Posterior cingulate gyrus (tissue), 11 donors: ENCODE results near the gene MTHFSD.

Experiments
- DNase-seq, 10 donors: peaks; one replicate each; pipeline versions ENCODE4 v3.0.0 to v3.0.0-alpha.2; 2020 to 2021; ENCODE audit warnings: mixed read lengths in 3 of 10
- intact Hi-C: fragments of 100-400 bp; cut with DNase I; formaldehyde crosslinking; loops from one replicate; pipeline ENCODE4 v1.15.1; 2023

MTHFSD gene

DNA sequence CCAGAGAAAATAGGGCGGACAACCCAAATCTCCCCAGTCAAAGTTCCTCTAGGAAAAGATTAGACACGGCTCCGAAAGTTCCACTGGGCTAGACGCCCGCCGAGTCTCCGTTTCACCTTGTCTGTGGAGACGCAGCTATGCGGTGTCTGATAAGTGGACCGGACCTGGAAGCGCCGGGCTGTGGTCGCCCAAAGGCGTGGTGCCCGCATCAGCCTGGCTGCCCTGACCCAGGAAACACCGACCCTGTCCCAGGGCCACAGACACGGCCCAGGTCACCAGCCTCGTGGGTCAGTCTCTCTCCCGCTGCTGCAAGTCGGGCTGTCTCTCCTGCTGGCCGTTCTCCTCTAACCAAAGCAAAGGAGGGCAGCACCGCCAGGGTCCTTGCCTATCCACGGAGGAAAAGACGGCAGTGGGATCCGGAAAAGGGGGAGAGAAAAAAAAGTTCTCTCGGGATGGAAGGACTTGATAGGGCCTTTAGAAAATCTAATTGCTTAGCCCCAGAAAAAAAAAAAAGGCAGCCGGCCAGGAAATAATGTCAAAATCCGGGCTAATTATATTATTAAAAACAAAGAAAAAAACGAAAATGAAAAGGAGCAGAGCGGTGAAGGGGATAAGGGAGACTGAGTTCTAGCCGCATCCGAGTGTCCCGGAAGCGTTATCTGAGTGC, 58.6 kb downstream of the MTHFSD start:
- intact Hi-C loops: no loop called here
- DNase-seq: peak in 2 of 10 donors; percentile 52 to 69

DNA sequence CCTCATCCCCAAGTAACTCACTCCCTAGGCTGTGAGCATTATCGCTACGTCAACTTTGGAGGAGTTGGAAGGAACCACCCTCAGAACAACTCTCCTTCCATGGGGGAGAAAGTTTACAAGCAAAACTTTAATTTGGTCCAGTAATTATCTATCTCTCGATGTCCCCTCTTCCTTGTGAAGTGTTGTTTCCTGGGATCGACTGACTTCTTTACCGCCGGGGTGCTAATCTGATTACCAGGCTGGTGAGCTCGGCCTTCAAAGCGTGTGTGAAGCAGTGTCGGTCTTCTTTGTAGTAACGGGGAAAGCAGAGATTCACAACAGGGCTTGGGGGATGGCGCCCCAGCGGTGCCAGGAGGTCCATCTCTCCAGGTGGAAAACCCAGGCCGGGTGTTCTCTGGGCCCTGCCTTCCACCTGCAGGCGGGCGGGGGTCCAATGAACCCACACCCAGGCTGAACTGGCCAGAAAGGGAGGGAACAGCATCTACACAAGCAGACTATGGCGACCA, 59.2 kb downstream of the MTHFSD start:
- intact Hi-C loops: no loop called here
- peak in 1 of 10 donors; percentile 72 for DNase-seq

DNA sequence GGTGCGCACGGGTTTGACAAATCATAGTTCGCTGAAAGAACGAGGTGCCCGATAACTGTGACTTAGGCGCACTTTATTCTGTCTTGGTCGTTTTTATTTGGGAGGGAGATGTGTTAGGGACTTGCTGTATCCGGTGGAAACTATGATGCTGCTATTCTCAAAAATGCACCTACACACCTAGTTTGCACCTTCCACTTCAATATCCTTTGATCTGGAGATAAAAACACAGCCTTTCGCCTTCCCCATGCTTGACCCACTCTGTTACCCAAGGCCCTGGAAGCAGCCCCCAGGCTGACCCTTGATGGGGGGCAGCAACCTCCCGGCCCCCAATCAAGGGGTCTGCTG, 59.7 kb downstream of the MTHFSD start:
- intact Hi-C loops: no loop called here
- peak in 2 of 10 donors; percentile 22 to 33 for DNase-seq

DNA sequence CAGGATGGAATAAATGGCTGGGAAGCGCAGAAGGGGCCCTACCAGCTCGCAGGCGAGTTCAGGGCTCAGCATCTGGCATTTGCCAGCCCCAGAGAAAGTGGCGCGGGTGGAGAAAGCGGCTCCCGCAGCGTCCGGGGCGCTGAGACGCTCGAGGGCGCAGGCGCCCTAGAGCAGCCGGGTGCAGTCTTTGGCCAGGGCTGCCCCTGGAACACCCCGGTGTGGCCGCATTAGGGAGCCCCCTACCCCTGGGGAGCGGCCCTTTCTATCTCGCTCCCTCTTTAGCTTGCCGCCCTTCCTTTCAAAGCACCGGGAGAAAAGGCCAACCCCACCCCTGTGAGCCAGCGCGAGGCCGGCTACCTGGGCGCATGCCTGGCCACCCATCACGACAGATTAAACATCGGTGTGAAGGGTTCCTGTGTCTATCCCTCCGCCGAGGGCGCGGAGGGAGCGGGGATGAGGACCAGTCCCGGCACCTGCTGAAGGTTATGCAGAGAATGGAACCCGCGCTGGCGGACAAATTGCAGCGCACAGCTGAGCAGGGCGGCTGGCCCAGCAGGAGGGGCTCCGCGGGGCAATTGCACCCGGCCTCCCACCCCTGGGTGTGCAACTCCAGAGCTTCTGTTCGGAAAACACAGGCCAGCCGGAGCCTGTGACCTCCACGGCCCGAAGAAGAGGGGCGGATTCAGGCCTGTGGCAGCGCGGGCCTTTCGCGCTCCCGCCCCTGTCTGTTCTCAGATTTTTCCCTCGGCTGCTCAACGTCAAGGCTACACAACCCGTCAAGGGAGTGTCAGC, 60.3 kb downstream of the MTHFSD start:
- intact Hi-C loops: no loop called here
- DNase-seq: peak in 2 of 10 donors; percentile 59 to 74

DNA sequence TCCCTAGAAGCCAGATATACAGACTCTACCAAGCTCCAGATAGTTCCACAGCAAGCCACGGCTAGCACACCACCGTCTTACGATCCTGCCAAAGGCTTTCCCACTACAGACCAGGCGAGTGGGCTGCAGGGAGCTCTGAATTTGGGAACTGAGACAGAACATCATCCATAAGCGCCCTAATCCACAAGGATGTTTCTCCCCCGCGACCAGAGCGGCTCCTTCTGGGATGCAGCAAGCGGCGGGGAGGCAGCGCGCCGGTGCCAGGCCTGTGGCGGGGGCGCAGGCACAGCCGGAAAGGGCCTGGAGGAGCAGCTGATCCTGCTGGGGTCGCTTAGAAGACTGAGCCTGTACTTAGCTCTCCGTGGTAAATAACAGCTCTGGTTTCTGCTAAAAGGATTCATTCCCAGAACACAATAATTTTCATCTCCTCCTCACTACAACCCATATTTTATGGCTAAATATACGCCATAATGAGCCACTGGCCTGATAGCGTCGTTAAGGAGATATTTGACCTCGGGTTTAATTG, 60.9 kb downstream of the MTHFSD start:
- intact Hi-C loops: no loop called here

DNA sequence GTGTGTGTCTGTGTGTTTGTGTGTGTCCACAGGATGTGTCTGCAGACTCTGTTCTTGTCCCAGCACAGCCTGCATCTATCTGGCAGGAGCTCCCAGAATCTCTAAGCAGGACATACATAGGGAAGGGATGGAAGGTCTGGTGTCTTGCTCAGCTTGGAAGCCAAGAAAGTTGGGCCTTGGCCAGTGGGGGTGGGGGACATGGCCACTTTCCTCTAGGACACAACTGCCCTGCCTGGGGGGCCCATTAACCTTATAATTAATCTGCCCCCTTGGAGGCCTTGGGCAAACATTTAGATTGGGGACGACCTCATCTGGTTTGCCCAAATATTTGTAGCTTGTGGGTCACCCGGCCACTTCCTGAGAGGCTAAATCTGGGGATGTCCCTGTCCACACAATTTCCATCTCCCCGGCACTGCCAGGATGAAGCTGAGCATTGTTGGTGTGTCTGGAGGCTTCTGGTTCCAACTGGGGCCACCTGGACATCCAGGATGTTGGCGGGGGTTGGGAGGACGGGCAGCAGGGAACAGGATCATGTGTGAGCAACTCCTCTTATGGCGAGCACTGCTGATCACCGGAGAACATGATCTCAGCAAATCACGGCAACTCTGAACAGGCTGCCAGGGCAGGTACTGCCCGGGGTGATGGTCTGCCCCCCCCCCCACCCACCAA, 61.9 kb downstream of the MTHFSD start:
- intact Hi-C loops: no loop called here

More for the DNA sequence above, 60.9 kb downstream of the MTHFSD start:
- DNase-seq: peak in 1 of 10 donors; percentile 71

DNA sequence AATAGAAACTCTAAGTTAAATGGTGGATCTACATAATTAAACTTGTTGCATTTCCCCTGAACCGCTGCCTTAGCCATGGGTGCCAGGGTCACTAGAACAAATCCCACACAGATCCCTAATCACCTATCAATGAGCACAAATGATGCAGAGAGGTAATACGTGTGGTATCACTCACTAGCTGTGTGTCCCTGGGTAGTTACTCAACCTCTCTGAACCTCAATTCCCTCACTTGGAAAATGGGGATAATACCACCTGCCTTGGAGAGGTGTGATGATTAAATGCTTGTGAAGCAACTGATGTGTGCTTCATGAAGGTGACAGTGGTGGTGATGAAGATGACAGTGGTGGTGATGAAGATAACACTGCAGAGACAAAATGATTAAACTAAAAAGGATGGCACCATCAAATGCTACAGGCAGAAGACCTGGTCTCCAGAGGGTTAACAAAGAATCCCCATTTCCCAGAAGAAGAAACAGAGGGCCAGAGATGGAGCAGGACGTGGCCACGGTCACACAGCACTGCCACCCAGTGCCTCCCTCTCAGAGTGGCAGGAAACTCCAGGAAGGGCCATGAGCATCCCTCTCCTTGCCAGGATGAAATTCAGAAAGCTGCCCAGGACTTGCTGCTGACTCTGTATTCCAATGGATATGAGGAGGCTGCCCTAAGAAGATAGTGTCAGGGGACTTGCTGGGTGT, 62.6 kb downstream of the MTHFSD start:
- intact Hi-C loops: no loop called here
- peak in 1 of 10 donors; percentile 67 for DNase-seq

More for the DNA sequence above, 61.9 kb downstream of the MTHFSD start:
- peak in 1 of 10 donors; percentile 66 for DNase-seq

DNA sequence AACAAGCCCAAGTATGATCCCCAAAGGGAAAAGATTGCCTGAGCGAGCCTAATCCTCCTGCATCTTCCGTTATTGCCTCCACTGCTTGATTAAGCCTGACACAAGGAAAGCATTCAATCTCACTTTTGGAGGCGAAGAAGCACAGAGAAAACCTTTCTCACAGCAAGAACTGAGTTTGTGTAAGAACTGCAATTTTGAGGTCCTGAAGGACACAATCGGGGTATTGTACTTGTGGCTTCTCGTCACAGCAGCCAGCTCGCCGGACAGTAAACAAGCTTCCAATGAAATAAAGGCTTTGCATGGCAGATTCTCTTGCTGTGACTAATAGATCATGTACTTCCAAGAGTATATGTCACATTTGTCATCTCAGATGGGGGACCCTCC, 63.4 kb downstream of the MTHFSD start:
- intact Hi-C loops: no loop called here
- peak in 3 of 10 donors; percentile 21 to 84 (median 43) for DNase-seq

DNA sequence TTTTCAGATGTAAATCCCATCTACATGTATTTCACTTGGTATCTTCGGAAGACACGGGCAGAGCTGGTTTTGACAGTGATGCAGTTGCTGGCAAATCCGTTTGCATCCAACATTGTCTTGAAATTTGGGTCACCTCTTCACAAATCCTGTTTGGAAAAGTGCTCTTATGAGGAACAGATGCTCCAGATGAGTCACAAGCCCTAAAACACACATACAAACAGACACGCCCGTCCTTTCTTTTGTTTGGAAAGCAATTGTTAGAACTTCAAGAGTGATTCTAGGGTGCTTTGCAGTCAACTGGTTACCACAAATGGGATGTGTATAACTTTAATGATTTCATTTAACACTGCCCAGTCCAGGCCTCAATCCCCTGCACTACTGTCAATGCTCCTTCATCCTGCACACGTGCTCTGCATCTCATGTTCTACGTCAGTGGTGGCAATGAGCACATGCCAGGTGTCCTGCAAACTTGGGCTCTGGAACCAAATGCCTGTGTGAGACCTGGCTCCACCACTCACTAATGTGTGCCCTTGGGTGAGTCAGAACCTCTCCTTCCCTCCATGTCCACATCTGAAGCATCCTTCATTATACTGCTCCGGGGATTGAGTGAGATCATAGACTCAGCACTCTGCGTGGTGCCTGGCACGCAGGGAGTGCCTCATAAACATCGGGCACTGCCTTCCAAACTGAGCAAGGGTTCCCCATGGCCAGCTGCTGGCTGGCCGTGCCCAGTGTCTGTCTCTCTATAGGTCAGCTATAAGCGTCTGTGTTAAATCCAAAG, 64.0 kb downstream of the MTHFSD start:
- intact Hi-C loops: no loop called here
- DNase-seq: peak in 3 of 10 donors; percentile 34 to 72 (median 58)

DNA sequence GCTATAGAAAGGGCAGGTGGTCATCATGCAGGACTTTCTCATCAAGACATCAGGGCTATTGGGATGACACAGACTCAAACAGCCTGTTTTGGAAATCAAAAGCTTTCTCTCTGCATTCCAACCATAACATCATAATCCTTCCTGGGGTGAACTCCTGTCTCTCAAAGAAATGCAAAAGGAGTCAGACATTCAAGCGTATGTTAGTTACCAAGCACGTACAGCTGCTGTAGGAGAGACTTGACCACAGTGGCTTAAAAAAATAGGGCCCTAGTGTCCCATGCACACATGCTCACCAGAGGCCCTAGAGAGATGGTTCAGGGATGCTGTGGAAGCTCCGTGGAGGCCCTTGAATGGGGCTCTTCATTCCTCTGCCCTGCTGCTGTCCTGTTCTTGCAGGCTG, 69.3 kb downstream of the MTHFSD start:
- intact Hi-C loops: no loop called here

DNA sequence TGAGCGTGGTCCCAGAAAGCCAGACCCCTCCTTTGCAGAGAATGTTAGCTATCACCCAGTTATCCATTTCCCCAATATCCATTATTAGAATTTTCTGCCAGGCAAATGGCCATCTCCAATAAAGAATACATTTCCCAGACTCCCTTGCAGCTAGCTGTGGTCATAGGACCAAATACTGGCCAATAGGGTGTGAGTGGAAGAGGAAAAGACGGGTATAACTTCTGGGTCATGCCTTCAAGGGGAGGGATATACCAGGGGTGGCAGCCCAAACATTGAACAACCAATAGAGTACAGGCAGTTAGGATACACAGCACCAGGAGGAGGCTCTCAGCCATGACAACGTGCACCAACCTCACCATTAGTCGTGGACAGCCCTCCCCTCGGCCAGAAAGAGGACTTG, 70.8 kb downstream of the MTHFSD start:
- intact Hi-C loops: no loop called here
- DNase-seq: peak in 1 of 10 donors; percentile 22

More for the DNA sequence above, 69.3 kb downstream of the MTHFSD start:
- no peak for DNase-seq

DNA sequence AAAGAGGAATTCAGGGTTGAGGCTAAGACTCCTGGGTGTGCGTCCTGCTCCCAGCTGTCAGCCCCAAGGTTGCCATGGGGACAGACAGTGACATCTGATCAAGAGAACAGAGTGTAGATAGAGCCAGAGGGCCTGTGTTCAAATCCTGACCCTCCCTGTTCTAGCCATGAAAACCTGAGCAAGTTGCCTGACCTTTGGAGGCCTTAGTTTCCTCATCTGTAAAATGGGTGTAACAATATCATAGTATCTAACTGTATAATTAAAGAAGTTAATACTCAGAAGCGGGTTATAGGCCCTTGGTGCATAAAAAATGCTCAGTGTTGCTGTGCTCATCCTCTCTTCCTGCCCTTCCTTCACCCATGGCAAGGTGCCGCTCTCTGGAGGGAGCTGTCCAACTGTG, 73.4 kb downstream of the MTHFSD start:
- intact Hi-C loops: no loop called here

DNA sequence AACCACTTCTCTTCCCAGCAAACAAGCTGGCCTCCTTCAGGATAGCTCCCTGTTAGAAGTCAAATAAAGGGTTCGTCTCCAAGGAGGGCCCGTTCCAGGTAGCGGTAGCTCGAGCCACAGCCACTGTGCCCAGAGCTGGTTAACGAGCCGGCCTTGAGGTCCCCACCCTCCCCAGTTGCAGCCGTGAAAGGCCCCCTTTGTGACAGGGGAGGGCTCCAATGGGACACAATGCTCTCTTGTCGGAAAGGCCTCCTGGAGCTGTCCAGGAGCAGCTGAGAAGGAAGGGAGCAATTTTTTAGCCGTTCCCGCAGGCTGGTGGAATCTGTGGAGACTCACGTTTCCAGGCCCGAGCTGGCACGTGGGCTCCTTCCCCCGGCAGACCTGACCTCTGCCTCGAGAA, 74.6 kb downstream of the MTHFSD start:
- peak in 6 of 10 donors; percentile 25 to 92 (median 52) for DNase-seq
- intact Hi-C loops: no loop called here

More for the DNA sequence above, 73.4 kb downstream of the MTHFSD start:
- DNase-seq: peak in 1 of 10 donors; percentile 20
